Measurements from ENCODE around the gene ITGB2.
A peak's percentile ranks its signal among the peaks of the same experiment; 100 is the strongest.

Gene ITGB2

DNA sequence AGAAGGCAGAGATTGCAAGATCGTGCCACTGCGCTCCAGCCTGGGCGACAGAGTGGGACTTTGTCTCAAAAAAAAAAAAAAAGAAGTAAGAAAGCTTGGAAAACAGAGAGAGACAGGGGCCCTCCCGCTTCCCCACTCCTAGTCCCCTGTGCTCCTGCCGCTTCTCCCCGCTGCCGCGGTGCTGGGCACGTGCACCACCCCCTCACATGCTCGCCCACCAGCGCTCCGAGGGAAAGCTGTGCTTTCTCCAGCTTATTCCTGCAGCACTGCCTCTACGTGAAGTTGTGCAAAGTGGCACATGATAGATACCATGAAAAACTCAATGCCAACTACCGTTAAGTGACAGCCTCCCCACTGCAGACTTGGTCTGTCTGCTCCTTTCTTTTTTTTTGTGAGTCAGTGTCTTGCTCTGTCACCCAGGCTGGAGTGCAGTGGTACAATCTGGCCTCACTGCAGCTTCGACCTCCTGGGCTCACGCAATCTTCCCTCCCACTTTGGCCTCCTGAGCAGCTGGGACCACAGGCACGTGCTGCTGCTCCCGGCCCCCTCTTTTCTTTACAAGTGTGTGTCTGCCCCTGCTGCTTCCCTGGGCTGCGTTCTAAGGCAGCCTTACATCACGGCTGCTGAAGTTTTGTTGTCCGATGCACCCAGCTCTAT lies 34.6 kb upstream of the ITGB2 start:
- DNase-seq (ENCODE audit: low read depth), result no peak

DNA sequence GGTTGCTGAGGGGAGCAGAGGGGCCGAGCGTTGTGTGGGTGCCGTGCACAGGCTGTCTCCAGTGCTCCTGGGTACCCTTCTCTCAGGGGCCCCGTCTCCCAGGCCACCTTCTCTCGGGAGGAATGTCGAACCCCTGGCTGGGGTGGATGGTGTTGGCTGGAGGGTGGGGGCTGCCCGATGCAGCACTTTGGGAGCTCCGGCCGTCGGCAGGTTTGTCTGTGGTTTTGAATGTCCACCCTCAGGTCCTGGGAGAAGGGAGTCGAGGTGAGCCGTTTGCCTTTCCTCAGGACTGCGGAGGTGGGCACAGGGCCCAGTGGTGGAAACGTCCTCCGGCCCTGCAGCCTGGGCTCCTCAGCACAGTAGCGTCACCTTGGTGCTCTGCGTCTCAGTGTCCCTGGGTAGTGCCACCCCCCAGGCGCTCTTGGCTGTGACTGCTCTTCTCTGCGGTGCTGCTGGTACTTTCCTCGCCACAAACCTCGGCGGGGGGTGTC lies 33.6 kb upstream of the ITGB2 start:
- no peak for DNase-seq (ENCODE audit: low read depth)

DNA sequence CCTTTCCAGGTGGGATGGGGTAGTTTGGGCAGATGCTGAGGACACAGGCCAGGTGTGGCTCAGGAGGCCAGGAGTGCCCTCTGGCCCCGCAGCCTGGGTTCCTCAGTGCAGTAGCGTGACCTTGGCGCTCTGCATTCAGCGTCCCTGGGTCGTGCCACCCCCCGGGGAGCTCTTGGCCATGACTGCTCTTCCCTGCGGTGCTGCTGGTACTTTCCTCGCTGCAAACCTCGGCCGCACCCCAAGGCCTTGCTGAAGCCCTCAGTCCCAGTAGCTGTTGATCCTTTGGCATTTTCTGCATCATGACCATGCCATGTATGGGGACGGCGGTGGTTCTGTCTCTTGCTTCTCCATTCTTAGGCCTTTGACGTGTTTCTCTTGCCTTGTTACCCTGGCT lies 32.9 kb upstream of the ITGB2 start:
- DNase-seq (ENCODE audit: low read depth), result no peak

DNA sequence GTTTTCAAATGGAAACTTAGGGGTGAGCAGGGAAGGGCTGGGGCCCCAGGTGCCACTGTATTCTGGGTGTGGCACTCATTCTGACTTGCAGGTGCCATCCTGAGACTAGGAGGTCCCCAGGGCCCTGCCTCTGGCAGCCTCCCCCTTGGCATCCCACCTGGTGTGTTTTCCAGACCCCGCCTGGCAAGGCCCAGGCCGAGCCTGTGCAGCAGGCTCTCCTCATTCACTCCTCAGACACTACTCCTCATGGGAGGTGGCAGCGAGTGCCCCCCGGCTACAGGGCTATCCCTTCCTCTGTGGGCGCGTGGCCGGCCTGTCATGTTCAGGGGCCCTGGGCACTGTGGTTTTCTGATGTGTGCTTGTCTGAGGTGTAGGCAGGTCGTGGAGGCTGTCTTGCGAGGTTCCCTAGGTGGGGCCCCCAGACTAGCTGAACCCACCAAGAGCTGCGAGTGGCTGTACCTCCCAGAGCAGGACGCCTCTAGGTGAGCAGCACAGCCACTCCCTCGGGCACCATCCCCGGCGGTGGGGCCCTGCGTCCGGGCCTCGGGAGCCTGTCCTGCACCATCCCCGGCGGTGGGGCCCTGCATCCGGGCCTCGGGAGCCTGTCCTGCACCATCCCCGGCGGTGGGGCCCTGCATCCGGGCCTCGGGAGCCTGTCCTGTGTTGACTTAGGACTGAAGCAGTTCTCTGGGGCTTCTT lies 32.4 kb upstream of the ITGB2 start:
- DNase-seq (ENCODE audit: low read depth), result no peak

DNA sequence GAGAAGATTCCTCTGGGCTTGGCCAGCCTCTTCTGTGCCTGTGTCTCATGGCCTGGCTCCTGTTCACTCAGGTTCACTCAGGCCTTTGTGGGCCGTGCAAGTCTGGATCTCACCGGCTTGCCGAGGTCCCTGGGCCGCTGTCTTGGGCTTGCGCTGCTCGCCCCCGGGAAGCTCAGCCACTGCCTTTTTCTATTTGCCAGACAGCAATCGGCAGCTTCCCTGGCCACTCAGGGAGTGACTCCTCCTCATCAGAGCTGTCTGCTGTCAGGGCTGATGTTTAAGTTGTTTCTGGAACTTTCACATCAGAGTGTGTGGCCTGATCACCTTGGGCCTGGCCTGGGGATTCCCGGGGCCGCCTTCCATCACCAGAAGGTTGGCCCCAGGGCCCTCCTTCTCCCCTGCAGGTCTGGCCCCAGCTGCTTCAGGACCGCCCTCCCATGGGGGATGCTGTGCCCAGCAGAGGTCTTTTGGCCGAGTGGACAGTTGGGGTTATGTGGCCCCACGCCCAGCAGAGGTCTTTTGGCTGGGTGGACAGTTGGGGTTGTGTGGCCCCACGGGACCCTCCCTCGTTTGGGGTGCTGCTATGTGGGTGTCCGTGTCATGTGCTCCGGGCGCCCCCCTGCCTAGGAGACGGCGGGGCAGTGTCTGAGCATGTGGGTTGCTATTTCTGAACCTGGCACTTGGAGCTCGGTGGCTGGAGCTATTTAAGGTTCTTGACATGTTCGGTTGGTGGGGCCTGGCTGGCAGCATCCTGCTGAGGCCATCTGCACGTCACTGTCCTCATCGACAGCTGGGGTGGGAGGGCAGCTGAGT lies 31.6 kb upstream of the ITGB2 start:
- DNase-seq (ENCODE audit: low read depth), result no peak

DNA sequence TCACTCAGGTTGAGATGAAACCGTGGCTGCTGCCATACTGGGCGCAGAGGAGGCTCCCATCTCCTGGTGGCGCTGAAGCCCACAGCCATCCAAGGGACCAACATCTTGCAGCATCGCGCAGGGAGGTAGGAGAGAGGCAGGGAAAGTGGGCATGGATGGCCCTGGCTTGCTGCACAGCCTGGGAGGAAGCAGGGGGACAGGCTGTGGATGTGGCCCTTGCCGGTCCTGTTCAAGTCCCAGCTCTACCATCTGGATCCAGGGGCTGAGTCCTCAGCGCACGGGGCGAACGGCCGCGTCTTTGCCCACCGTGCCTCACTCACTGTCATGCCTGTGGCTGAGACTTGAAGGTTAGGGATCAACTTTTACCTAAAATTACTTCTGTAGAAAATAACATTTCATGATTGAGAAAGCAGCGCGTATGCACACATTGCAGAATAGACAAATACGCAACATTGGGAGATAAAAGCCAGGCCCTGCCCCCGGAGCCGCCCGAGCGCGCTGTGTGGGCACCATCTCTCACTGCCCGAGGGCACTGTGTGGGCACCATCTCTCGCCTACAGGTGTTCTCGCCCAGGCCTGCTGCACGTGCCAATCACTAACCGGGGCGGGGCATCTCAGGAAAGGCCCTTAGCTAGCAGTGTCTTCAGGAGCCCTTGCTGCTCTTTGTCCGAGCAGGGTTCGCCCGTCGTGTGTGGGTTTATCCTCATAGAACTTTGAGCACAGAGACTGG lies 30.7 kb upstream of the ITGB2 start:
- no peak for DNase-seq (ENCODE audit: low read depth)

DNA sequence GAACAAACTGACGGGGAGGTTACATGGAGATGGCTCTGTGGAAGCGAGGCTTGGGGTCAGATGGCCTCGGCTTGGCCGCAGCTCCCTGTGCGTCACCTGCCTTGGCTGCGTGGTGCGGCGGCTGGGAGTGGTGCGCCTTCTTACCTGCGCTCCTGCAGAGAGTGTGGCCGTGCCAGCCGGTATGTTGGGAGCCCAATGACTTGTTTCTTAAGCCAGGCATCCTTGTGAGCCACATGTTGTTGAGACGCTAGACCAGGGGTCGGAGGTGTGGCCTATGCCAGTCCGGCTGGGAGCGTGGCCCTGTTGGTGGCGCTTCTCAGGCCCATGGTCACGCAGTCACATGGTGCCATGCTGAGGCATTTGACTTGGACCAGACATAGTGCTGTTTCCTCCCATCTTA lies 29.7 kb upstream of the ITGB2 start:
- DNase-seq (ENCODE audit: low read depth), result no peak

DNA sequence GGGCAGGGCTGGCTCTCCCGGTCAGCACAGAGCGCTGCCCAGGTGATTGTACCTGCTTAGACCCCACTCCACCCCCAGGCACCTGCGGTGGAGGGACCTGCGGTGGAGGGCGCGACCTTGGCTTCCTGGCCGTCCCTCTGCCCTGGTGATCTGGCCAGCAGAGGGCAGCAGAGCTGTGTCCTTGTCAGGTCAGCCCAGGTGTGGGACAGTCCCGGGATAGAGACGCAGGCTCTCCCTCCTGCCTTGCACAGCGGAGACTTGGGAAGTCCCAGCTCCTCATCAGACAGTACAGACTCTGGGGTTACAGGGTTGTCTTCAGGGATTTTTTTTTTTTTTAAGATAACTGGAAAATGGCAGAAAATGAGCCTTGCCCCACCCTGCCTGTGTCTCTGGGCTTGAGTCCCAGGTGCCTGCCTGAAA lies 29.1 kb upstream of the ITGB2 start:
- DNase-seq (ENCODE audit: low read depth), result peak; percentile 69

DNA sequence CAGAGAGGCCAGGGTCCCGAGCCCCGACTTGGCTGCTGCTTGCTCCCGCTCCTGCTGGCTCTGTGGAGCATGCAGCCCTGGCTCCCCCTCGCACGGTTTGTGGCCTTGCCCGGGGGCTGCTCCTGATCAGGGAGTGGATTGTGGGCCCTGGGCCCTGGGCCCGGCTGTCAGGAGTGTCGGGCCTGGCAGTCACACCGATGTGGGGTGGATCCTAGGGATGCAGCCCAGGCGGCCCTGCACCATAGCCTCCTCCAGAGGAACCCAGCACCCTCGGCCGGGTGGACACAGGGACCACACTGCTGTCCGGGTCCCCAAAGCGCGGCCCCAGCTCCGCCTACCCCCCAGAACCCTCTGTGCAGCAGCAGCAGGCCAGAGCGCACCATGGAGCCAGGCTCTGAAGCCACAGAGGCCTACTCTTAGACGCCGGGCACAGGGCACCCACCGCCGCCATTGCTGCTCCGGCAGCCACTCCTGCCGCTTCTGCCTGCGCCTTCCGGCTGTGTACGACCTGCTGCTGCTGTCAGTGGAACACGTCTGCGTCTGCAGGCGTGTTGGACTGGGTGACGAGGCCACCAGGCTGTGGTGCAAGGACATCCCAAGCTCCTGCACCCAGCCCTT lies 28.6 kb upstream of the ITGB2 start:
- DNase-seq (ENCODE audit: low read depth), result no peak

DNA sequence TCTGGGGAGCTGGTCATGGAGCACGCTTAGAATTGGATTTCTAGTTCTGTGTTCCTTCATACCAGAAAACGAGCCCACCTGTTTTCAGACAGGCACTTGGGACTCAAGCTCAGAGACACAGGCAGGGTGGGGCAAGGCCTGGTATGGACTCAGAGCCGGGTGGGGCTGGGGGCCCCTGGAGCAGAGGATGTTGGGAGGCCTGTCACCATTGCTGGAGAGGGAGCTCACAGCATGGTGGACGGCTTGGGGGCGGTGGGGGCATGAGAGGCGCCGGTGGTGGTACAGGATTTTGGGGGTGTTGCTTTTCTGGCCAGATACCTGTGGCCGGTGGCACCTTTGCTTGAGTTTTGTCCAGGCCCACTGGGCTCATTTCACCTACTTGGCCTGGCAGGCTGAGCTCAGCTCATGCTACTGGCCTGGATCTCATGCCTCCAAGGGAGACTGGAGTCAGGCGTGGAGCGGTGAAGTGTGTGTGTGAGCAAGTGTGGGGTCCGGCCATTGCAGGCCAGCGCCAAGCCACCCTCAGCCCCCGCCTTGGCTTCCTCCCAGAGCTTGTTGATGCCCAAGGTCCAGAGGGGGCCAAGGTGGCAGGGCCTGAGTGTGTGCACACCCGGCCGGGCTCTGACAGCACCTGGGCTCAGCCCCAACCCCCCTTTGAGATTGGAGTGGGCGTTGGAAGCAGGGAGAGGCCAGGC lies 27.9 kb upstream of the ITGB2 start:
- DNase-seq (ENCODE audit: low read depth), result no peak

DNA sequence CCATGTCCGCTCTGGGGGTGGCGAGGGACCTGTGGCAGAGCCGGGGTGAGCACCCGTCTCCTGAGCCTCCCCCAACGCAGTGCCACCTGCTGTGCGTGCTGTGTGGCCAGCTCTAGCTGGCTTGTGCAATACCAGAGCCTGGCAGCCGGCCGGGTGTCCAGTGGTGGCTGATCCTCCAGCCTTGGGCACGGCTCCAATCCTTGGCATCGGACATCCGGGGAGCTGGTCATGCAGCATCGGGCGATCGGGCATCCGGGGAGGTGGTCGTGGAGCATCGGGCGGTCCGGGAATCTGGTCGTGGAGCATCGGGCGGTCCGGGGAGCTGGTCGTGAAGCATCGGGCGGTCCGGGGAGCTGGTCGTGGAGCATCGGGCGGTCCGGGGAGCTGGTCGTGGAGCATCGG lies 27.2 kb upstream of the ITGB2 start:
- no peak for DNase-seq (ENCODE audit: low read depth)

DNA sequence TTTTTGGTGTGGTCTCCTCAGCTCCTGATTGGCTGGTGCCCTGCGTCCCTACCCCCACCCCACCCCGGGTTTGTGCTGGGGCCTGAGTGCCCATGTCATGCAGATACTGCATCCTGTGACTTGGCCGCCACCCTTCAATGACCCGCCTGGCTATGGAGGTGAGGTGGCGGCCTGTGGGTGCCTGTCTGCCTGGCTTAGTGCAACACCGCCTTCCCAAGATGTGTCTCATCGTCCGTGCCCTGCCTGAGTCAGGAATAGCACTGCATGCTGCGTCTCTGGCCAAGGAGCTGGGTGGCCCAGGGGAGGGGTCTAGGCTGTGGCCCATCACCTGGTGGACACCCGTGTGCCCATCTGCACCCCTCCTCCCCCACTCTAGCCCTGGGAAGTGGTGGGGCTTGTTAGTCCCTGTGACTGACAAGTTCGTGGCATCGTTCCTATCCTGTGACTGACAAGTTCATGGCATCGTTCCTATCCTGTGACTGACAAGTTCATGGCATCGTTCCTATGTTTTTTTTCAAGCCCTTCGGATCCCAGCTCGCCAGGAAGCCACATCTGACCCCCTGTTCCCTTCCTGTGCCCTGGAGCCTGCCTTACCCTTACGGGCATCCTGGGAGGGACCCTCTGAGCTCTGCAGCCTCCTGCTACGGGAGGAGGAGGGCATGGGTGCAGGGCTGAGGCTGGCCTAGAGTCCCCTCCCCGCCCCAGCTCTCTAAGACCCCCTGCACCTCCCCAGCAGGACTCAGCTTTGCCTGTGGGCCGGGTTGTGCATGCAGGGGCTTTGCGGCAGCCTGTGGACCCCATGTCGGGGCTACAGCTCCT lies 26.6 kb upstream of the ITGB2 start:
- no peak for DNase-seq (ENCODE audit: low read depth)

DNA sequence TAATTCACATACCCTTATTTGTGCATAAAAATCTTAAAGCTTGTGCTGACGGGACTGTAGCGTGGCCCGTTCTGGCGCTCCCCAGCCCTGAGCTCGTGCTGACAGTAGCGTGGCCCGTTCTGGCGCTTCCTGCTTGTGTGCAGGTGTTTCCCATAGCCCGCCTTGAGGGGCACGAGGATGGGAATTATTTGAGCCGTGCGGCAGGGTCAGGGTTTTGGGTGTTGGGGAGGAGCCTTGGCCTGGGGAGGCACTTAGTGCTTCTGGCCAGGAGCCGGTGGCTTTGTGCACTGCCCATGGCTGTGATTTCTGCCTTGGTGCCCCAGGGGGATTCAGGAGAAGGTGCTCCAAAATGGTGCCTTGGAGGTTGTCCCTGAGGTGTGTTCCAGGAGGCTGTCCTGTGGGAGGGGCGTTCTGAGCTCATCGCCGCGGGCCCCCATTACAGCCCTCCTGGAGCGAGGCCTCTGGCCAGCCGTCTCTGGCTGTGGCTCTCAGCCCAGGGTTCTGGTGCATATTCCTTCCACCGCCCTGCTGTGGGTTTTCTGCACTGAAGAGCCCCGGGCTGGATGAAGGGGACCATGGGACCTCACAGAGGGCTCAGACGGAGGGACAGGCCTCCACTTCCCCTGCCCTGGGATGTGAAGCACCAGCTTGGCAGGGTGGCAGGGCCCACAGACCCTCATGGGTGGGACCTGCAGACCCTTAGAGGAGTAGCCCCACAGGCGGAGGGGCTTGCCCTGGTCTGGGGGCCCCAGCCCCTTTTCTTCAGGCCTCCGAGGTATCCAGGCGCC lies 25.7 kb upstream of the ITGB2 start:
- DNase-seq (ENCODE audit: low read depth), result no peak

DNA sequence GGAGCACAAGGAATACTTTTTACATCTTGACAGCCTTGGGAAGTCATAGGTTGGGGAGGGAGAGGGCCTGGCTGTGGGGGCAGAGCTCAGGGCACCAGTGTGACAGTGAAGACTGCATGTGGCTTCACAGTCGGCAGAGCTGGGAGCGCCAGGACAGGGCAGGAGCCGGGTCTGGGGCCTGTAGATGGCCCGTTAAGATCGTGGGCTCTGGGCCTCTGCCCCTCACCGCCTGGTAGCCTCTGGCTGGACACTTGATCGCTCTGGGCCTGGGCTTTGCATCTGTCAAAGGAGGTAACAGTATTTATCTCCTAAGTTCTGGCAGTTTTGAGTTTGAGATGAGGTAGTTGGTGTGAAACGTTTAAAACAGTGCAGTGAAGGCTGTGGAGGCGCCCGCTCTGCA lies 23.9 kb upstream of the ITGB2 start:
- DNase-seq (ENCODE audit: low read depth), result no peak

DNA sequence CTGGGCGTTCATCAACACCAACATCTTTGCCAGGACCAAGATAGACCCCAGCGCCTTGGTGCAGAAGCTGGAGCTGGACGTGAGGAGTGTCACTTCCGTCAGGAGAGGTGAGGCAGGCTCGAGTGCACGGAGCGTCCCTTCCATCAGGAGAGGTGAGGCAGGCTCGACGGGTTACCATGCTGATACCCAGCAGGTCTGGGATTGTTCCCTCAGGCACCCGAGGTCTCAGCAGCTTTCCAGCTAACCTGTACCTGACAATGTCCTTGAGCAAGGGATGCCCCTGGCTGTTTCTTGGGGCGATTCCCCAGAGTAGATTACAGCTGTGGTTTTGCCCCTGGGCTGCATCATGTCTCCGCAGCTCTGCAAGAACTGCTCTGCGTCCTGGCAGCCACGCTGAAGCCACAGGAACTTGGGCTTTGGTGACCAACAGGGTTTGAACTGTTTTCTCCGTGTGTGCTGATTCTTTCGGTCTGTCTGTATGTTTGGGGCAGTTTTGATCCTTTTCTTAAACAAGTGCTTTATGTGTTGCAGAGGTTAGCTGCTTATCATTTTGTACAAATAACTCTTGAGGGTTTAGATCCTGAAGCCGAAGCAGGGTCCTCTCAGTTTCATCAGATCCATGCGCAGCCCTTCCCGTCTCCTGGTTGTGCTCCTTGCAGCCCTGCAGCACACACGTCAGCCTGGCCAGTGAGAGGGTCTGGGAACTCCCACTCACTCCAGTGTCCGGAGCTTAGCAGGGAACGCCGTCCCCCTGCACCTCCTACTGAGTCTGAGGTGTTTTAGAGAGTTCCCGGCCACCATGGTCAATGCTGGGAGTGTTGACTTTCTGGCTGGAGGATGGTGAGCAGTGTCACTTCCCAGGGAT lies 23.2 kb upstream of the ITGB2 start:
- no peak for DNase-seq (ENCODE audit: low read depth)

DNA sequence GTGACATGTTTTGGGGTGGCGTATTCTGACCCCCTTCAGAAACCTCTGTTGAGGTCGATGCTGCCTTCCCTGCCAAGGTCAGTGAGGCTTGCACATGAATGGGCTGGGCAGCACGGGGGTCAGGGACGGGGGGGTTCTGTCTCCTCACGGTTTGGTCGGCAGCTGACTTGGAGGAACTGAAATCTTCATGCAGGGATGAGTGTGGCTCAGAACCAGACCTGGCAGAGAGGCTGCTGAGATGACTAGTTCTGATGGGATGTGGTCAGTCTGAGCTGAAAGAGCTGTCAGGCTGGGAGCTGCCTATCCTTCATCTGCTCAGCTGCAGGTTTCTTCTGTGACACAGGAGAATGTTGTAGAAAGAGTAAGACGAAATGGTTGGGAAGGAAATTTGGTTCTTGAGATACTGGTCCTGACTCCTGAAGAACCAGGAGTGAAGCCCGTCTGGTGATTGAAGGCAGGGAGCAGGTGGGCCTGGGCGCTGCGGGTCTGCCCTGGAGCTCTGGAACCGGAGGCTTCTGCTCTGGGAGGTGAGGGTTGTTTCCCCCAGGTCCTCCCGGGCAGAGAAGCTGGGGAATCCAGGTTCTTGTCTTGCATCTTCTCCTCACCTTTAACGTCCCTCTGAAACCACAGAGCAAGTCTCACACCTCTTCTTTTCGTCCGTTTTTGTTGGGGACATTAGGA lies 22.4 kb upstream of the ITGB2 start:
- DNase-seq (ENCODE audit: low read depth), result no peak

DNA sequence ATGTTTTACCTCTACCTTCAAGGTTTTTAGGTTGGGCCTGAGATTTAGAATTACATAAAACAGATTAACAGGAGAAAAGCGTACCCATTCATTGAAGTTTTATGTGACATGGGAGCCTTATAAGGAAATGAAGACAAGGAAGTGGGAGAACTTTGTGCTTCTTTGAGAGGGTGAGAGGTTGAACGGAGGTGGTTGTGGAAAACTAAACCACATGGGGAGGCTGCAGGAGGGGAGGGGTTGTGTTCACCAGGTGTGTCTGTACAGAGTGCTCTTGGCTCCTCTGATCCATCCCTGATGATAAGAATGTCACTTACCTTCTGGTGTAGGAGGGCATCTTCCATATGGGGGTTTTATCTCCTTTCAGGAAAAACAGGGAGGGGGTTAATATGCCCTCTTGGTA lies 21.9 kb upstream of the ITGB2 start:
- DNase-seq (ENCODE audit: low read depth), result no peak

DNA sequence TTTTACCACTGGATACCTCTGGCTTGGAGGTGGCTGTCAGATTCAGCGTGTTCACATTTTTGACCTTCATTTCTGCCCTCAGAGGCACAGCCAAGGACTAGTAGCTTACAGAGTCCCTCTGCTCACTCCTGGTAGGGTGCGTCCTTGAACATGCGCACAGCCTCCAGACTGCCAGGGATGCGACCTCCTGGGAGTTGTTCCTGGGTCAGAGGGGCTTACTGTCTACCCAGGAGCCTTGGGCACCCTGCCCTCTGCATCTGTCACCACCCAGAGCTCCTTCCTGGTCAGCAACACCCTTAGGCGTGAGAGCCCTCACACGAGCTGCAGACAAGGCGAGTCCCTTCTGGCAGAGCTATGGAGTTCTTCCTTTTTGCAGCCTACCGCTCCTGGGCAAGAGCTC lies 20.9 kb upstream of the ITGB2 start:
- DNase-seq (ENCODE audit: low read depth), result no peak

Measured in activated T-cell treated with anti-CD3 and anti-CD28 coated beads for 48 hours (primary cell).